ENCODE measurements around the gene KLK1.
"Not testable (repeated sequence)": the region's sequence is repeated elsewhere in the genome, so short reads cannot be mapped to it uniquely, and the experiment has no call there.

The KLK1 gene

DNA sequence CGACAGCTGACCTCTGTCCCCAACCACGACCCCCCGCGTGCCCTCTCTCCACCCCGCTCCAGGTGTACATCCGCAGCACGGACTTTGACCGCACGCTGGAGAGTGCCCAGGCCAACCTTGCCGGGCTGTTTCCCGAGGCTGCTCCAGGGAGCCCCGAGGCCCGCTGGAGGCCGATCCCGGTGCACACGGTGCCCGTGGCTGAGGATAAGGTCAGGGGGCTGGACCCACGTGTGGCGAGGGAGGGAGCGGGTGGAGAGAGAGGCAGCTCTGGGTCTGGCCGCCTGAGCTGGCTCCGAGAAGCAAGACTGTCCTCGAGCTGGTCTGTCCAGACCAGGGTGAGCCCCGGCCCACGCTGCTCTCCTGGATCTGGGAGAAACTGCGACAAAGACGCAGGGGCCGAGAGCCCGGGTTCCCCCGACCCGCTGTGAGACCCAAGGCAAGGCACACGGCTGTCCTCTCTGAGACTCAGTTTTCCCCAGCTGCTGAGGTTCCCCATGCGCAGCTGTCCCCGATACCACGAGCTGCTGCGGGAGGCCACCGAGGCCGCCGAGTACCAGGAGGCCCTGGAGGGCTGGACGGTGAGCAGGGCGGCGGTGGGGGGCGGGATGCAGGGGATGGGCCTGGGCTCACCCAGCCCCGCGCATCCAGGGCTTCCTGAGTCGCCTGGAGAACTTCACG, 31.9 kb downstream of the KLK1 start:
- DNase-seq, result peak; percentile 11

DNA sequence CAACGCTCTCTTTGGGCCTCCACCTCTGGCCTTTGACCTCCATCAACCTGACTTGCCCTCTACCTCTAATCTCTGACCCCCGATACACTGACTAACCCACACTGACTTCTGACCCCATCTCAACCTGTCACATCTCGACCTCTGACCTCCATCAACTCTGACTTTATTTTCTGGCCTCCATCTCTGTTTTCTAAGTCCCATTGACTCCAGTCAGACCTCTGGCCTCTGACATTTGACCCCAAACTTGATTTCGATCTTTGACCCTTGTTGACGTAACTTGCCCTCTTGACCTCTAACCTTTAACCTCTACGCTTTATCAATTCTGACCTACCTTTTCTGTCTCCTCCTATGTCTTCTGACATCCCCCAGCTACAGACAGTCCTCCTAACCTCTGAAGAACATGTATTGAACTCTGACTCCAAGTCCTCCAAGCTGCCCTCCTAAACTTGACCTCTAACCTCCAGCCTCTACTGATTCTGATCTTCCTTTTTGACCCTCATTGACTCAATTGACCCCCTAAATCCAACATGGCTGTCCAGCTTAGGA, 32.6 kb downstream of the KLK1 start:
- no peak for DNase-seq

DNA sequence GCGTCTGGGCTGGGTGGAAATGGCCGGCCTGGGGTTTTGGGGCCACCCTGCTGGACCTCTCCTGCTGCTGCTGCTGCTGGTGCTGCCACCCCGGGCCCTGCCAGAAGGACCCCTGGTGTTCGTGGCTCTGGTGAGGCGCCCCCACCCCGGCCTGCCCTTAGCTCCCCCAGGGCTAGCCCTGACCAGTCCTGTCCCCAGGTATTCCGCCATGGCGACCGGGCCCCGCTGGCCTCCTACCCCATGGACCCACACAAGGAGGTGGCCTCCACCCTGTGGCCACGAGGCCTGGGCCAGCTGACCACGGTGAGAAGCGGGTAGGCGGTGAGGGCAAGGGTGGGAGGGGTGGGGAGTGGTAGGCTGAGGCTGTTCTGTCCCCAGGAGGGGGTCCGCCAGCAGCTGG, 33.2 kb downstream of the KLK1 start, which contains the start of gene ACP4:
Gene ACP4, plus strand, starts transcription at position 20 of the 400 bp plus-strand sequence. Its CDS starts 0 bp downstream, at position 20.
- no peak for DNase-seq

DNA sequence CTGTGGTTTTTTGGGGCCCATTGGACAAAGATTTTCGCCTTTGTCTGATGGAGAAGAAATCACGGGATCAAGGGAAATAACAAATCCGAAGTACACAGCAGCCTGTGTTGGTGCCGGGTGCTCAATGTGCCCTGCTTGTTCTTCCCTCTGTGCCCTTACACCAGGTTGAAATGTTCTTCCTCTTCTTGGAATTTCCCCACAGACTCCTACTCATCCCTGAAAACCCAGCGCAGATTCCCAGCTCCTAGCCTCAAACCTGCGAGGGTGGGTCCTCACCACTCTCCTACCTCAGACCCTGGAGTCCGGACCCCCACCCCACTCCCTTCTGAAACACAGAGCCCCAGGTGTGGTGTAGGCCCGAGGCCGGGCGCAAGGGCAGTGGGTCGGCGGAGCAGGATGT, 38.3 kb downstream of the KLK1 start:
- no peak for DNase-seq

DNA sequence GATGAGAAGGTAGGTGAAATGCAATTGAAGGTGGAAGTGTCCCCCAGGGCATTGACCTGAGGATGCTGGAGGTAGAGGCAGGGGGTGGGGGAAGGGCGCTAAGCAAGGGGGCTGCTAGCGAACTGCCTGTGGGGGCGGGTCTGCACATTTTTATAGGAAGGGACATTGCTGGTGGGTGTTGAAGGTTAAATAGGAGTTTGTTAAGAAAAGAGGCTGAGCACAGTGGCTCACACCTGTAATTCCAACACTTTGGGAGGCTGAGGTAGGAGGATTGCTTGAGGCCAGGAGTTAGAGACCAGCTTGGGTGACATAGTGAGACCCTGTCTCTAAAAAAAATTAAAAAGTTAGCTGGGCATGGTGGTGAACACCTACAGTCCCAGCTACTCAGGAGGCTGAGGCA, 38.9 kb downstream of the KLK1 start:
- no peak for DNase-seq

DNA sequence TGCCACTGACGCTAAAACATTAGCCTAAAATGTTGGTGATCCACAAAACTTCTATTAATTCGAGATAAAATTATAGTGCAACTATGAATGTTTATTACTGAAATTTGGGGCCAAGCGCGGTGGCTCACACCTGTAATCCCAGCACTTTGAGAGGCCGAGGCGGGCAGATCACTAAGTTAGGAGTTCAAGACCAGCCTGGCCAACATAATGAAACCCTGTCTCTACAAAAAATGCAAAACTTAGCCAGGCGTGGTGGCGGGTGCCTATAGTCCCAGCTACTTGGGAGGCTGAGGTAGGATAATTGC, 39.8 kb downstream of the KLK1 start:
- DNase-seq, result not testable (repeated sequence)

DNA sequence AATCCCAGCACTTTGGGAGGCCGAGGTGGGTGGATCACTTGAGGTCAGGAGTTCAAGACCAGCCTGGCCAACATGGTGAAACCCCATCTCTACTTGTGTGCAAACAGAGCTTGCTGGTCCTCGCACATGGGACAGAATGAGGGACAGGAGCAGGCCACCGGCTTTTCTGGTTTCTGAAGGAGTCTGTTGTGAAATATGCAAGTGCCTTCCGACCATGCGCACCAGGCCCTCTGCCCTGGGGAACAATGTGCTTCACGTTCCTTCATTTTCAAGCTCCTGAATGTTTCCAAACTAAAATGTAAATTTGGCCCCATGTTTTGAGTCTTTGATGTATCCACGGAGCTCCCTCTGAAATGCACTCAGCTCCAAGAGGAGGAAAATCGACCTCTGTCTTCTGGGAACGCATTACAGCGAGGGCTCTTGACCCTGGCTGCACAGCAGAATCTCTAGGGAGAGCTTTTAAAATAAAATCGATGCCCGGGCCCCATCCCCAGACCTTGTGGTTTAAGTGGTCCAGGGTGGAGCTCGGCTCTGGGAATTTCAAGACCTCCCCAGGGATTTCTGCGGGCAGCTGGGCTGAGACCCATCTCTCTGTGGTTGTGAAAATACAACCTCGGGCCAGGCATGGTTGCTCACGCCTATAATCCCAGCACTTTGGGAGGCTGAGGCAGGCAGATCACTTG, 42.7 kb downstream of the KLK1 start:
- DNase-seq, result no peak

DNA sequence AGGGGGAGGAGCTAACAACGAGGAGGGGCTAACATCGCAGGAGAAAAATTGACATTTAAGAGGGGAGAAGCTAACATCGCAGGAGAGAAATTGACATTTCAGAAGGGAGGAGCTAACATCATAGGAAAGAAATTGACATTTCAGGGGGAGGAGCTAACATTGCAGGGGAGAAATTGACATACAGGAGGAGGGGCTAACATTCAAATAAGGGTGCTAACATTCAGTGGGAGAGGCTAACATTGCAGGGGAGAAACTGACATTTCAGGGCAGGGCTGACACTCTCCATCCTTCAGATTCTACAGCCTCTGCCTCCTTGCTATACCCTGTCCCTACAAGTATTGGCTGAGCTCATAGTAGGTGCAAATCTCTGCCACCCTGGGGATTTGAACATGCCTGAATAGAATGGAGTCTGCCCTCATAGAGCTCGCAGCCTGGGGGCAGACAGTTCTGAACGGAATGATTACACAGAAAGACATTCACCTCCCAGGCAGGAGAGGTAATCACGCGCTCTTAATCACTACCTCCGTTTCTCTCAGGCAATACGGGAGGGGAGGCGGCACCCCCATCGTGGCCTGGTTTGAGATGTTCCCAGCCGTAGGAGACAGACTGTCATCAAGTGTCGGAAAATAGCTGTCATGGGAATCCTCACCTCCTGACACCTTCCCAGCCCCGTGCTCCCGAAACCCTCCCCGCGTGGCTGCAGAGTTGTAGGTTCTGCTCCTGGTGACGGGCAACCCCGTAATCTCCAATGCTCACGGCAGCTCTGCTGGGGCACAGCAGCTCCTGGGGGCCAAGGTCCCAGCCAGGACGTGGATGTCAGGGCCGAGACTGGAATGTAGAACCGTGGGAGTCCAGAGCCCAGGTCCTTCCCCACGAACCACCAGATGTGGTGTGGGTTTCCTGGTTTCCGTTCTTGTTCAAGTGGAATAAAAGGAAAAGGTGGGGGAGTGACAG, 43.8 kb downstream of the KLK1 start:
- no peak for DNase-seq

DNA sequence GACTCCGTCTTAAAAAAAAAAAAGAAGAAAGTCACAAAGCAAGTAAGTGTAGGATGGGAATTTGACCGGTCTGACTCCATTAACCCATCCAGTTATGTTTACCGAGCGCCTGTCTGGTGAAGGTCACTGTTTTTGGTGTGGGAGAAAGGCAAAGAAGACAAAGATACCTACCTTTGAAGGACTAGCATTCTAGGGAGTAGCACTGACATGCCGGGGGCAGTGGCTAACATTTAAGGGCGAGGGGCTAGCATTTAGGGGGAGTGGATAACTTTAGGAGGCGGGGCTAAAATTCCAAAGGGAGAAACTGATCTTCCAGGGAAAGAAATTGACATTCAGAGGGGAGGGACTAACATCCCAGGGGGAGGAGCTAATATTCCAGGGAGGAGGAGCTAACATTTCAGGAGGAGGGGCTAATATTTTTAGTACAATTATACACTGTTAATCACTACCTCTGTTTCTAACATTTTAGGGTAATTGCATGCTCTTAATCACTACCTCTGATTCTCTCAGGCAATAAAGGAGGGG, 44.6 kb downstream of the KLK1 start:
- no peak for DNase-seq

DNA sequence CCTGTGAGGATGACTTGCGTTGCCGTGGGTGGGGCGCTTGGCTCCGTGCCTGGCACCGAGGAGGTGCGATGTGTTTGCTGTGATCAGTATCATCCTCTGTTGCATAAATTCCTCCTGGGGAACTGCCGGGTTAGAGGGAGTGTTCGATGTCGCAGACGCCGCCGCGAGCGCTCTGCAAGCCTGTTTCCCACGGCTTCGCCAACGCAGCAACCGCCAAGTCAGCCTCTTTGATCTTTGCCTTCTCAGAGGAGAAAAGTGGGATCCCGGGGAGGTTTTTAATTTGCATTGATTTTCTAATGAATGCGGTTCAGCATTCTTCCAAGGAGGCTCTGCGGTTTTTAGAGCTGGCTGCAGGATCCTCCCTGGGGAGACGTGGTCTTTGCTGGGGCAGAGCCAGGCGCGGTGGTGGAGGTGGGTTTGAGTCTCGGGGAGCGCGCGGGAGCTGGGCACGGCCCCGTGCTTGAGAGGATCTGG, 45.7 kb downstream of the KLK1 start:
- peak; percentile 34 for DNase-seq

DNA sequence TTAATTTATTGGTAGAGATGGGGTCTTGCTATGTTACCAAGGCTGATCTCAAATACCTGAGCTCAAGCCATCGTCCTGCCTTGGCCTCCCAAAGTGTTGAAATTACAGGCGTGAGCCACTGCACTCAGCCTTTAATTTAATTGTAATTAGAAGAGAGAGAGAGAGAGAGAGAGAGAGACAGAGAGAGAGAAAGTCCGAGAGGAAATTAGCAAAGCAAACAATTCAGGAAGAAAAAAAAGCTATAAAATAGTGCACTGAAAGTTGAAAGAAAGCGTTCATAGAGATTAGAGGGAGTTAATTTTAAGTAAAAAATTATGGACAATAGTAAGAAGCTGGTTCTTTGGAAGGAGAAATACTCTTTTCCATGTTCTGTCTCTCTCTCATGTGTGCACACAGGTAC, 46.3 kb downstream of the KLK1 start:
- DNase-seq, result no peak

DNA sequence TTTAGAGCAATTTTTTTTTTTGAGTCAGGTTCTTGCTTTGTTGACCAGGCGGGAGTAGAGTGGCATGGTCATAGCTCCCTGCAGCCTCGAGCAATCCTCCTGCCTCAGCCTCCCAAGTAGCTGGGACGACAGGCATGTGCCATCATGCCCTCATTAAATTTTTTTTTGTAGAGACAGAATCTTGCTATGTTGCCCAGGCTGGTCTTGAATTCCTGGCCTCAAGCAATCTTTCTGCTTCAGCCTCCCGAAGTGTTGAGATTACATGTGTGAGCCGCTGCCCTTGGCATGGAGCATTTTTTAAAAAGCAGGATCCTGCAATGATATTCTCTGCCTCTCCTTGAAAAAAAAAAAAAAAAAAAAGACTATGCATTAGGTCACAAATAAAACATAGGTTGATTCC, 47.5 kb downstream of the KLK1 start:
- DNase-seq, result no peak

DNA sequence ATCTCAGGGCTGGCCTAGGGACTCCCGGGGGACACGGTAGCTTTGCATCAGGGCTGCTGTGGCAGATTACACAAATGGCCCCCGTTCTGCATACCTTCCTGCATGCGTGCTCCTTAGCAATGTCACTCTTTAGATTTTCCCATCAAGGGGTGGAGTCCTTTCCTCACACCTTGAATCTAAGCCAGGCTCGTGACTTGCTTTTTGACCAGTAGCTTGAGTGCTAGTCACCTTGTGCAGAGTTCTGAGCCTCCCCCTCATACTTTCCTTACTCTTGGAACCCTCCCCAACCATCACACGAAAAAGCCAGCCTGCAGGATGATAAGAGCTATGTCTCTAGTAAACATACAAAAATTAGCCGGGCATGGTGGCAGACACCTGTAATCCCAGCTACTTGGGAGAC, 50.1 kb downstream of the KLK1 start:
- not testable (repeated sequence) for DNase-seq

DNA sequence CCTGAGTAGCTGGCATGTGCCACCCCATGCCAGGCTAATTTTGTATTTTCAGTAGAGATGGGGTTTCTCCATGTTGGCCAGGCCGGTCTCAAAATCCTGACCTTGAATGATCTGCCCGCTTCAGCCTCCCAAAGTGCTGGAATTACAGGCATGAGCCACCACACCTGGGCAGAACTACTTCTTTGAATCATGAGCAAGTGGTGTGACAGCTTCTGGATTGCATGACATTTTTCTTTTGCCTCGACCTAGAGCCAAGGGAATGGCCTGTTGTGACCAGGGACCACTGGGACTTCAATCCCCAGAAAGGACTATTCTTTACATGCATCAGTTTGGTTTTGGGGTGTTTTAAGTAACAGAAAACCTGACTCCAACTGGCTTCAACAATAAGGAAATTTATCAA, 50.7 kb downstream of the KLK1 start:
- not testable (repeated sequence) for DNase-seq

DNA sequence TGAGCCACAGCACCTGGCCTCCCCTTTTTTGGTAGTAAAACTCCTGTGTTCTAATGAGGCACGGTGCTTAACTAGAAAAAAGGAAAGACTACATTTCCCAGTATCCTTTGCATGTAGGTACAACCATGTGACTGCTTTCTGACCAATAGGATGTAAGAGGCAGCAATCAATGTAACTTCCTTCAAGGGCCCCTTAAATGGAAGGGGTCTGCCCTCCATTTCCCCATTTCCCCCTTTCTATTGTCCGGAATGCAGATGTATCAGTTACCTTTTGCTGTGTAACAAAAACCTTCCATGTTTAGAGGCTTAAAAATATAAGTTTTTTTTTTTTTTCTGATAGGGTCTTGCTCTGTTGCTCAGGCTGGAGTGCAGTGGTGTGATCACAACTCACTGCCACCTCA, 51.1 kb downstream of the KLK1 start:
- no peak for DNase-seq

DNA sequence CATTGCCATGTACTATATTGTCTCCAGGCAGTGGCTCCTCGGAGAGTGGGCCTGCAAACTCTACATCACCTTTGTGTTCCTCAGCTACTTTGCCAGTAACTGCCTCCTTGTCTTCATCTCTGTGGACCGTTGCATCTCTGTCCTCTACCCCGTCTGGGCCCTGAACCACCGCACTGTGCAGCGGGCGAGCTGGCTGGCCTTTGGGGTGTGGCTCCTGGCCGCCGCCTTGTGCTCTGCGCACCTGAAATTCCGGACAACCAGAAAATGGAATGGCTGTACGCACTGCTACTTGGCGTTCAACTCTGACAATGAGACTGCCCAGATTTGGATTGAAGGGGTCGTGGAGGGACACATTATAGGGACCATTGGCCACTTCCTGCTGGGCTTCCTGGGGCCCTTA, 52.7 kb downstream of the KLK1 start:
- DNase-seq, result no peak

DNA sequence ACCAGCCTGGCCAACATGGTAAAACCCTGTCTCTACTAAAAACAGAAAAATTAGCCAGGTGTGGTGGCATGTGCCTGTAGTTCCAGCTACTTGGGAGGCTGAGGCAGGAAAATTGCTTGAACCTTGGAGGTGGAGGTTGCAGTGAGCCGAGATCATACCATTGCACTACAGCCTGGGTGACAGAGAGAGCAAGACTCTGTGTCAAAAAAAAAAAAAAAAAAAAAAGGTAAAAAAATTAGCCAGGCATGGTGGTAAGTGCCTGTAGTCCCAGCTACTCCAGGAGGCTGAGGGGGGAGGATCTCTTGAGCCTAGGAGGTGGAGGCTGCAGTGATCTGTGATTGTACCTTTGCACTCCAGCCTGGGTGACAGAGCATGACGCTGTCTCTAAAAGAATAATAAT, 53.4 kb downstream of the KLK1 start, which contains the start of gene GPR32:
Gene GPR32, plus strand, starts transcription at position 301 of the 400 bp plus-strand sequence. CDS start 137 bp downstream, outside the sequence.
- not testable (repeated sequence) for DNase-seq
